A549 (cell line): ENCODE measurements around the gene PLEKHA5.

Experiments used
- EP300 ChIP-seq, 2 experiments: fragments of >200 bp; sonication (Bioruptor Twin); formaldehyde crosslinking; IDR thresholded peaks; 2 replicates in 1 of 2; 3 replicates in 1 of 2; pipeline ENCODE4 v1.6.1; 2016 to 2017
- MAFK ChIP-seq: fragments of 450-650 bp; IDR thresholded peaks from 2 replicates; pipeline ENCODE4 v1.6.1; 2014; ENCODE audit not compliant: partially characterized antibody
- POLR2A ChIP-seq: IDR thresholded peaks from 2 replicates; pipeline ENCODE4 v1.6.1; 2012; ENCODE audit warnings: mild to moderate bottlenecking, low read length
- SMC3 ChIP-seq: fragments of >200 bp; sonication (Bioruptor Twin); formaldehyde crosslinking; IDR thresholded peaks from 3 replicates; pipeline ENCODE4 v1.6.1; 2018; ENCODE audit warnings: inconsistent platforms
- TF ChIP-seq, protein P1 (sequence below): fragments of >200 bp; sonication (Bioruptor Twin); formaldehyde crosslinking; IDR thresholded peaks from 3 replicates; pipeline ENCODE4 v1.5.1; 2016
- TF ChIP-seq, protein P2 (sequence below): fragments of 450-650 bp; IDR thresholded peaks from 2 replicates; pipeline ENCODE4 v1.6.1; 2014; ENCODE audit warnings: antibody characterized with exemption
- TF ChIP-seq, protein P3 (sequence below): fragments of 200-600 bp; sonication (generic); IDR thresholded peaks from 2 replicates; pipeline ENCODE4 v1.6.1; 2016; ENCODE audit warnings: antibody characterized with exemption, mild to moderate bottlenecking, moderate library complexity

DNA sequence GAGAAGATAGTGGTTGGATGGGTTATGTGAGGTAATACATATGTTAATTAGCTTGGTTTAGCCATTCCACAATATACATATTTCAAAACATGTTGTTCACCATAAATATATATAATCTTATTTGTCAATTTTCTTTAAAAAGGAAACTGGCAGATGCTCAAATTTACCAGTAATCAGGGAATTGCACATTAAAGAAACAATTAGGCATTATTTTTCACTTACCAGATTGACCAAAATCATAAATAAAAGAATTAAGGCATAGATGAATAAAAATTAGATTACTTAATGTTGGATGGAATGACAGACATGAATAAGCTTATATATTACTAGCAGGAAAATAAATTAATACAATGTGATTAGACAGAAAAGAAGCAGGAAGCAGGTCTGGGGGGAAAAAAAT lies 147.2 kb downstream of the PLEKHA5 start:
- TF ChIP-seq EP300 (IDR thresholded peaks at IDR 0.05), result no peak
- TF ChIP-seq SMC3, result no peak
- TF ChIP-seq MAFK, result no peak
- TF ChIP-seq, protein P1, sequence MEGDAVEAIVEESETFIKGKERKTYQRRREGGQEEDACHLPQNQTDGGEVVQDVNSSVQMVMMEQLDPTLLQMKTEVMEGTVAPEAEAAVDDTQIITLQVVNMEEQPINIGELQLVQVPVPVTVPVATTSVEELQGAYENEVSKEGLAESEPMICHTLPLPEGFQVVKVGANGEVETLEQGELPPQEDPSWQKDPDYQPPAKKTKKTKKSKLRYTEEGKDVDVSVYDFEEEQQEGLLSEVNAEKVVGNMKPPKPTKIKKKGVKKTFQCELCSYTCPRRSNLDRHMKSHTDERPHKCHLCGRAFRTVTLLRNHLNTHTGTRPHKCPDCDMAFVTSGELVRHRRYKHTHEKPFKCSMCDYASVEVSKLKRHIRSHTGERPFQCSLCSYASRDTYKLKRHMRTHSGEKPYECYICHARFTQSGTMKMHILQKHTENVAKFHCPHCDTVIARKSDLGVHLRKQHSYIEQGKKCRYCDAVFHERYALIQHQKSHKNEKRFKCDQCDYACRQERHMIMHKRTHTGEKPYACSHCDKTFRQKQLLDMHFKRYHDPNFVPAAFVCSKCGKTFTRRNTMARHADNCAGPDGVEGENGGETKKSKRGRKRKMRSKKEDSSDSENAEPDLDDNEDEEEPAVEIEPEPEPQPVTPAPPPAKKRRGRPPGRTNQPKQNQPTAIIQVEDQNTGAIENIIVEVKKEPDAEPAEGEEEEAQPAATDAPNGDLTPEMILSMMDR, result no peak
- TF ChIP-seq, protein P2, sequence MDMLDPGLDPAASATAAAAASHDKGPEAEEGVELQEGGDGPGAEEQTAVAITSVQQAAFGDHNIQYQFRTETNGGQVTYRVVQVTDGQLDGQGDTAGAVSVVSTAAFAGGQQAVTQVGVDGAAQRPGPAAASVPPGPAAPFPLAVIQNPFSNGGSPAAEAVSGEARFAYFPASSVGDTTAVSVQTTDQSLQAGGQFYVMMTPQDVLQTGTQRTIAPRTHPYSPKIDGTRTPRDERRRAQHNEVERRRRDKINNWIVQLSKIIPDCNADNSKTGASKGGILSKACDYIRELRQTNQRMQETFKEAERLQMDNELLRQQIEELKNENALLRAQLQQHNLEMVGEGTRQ, result no peak
- TF ChIP-seq POLR2A, result no peak
- TF ChIP-seq, protein P3, sequence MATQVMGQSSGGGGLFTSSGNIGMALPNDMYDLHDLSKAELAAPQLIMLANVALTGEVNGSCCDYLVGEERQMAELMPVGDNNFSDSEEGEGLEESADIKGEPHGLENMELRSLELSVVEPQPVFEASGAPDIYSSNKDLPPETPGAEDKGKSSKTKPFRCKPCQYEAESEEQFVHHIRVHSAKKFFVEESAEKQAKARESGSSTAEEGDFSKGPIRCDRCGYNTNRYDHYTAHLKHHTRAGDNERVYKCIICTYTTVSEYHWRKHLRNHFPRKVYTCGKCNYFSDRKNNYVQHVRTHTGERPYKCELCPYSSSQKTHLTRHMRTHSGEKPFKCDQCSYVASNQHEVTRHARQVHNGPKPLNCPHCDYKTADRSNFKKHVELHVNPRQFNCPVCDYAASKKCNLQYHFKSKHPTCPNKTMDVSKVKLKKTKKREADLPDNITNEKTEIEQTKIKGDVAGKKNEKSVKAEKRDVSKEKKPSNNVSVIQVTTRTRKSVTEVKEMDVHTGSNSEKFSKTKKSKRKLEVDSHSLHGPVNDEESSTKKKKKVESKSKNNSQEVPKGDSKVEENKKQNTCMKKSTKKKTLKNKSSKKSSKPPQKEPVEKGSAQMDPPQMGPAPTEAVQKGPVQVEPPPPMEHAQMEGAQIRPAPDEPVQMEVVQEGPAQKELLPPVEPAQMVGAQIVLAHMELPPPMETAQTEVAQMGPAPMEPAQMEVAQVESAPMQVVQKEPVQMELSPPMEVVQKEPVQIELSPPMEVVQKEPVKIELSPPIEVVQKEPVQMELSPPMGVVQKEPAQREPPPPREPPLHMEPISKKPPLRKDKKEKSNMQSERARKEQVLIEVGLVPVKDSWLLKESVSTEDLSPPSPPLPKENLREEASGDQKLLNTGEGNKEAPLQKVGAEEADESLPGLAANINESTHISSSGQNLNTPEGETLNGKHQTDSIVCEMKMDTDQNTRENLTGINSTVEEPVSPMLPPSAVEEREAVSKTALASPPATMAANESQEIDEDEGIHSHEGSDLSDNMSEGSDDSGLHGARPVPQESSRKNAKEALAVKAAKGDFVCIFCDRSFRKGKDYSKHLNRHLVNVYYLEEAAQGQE, result no peak
